ENCODE data around the gene RIT2.

GRCh38 chr18:43159926-43160325 is 44.4 kb upstream of the RIT2 start:
- TF ChIP-seq RAD21 (conservative IDR thresholded peaks at IDR 0.05 in 1 of 2, IDR thresholded peaks at IDR 0.05 in 1 of 2) (no peak), POLR2A (IDR thresholded peaks at IDR 0.05; ENCODE audit: low read length) (no peak), FOSB (CRISPR knock-in tag; IDR thresholded peaks at IDR 0.05) (no peak), PHF8 (IDR thresholded peaks at IDR 0.05; ENCODE audit: borderline replicate concordance, low read depth) (no peak), CEBPB (IDR thresholded peaks at IDR 0.05) (no peak), CHD4 (IDR thresholded peaks at IDR 0.05; ENCODE audit: borderline replicate concordance) (no peak), E2F6 (IDR thresholded peaks at IDR 0.05; ENCODE audit: borderline replicate concordance, low read depth) (no peak), NR3C1 (IDR thresholded peaks at IDR 0.05) (no peak), NFE2L2 (conservative IDR thresholded peaks at IDR 0.05; ENCODE audit: low read length) (no peak), RARB (CRISPR knock-in tag; IDR thresholded peaks at IDR 0.05) (no peak)
- TF ChIP-seq, protein P1, sequence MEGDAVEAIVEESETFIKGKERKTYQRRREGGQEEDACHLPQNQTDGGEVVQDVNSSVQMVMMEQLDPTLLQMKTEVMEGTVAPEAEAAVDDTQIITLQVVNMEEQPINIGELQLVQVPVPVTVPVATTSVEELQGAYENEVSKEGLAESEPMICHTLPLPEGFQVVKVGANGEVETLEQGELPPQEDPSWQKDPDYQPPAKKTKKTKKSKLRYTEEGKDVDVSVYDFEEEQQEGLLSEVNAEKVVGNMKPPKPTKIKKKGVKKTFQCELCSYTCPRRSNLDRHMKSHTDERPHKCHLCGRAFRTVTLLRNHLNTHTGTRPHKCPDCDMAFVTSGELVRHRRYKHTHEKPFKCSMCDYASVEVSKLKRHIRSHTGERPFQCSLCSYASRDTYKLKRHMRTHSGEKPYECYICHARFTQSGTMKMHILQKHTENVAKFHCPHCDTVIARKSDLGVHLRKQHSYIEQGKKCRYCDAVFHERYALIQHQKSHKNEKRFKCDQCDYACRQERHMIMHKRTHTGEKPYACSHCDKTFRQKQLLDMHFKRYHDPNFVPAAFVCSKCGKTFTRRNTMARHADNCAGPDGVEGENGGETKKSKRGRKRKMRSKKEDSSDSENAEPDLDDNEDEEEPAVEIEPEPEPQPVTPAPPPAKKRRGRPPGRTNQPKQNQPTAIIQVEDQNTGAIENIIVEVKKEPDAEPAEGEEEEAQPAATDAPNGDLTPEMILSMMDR (IDR thresholded peaks at IDR 0.05) = no peak
- TF ChIP-seq, protein P2, sequence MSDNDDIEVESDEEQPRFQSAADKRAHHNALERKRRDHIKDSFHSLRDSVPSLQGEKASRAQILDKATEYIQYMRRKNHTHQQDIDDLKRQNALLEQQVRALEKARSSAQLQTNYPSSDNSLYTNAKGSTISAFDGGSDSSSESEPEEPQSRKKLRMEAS (IDR thresholded peaks at IDR 0.05) = no peak
